Aorta (tissue), 5 donors: Measurements from ENCODE around the gene KCTD10. TPM values are rescaled to one million over a fixed set of nuclear protein-coding genes. Genes with fewer than 3 reads are reported as not detected.

ENCODE experiments used
- ATAC-seq: fragments of 200-7000 bp; cut with Tn5 transposase; one replicate; pipeline ENCODE4 v1.9.1; 2022; ENCODE audit warnings: moderate library complexity; ENCODE audit not compliant: low FRiP score
- DNase-seq, 2 donors: peaks; one replicate each; pipeline ENCODE4 v3.0.0-alpha.2; 2020
- H3K27ac ChIP-seq, 2 donors: one replicate each; pipeline ENCODE4 v1.5.1; 2013; ENCODE audit warnings: low read length in 2 of 2, mild to moderate bottlenecking in 2 of 2, moderate library complexity in 2 of 2, control low read depth in 1 of 2, inconsistent platforms in 1 of 2, low read depth in 1 of 2
- H3K27me3 ChIP-seq, 2 donors: one replicate each; pipeline ENCODE4 v1.6.1; 2013; ENCODE audit warnings: control low read depth in 1 of 2, low read length in 1 of 2, mild to moderate bottlenecking in 1 of 2, moderate library complexity in 1 of 2; ENCODE audit not compliant: insufficient read depth in 2 of 2, control insufficient read depth in 1 of 2
- H3K36me3 ChIP-seq, 2 donors: one replicate each; pipeline ENCODE4 v1.6.1; 2013; ENCODE audit warnings: control low read depth in 1 of 2, low read length in 1 of 2, mild to moderate bottlenecking in 1 of 2; ENCODE audit not compliant: insufficient read depth in 2 of 2, control insufficient read depth in 1 of 2
- H3K4me1 ChIP-seq, 2 donors: one replicate each; pipeline ENCODE4 v1.6.1; 2013; ENCODE audit warnings: low read length in 2 of 2, control low read depth in 1 of 2, mild to moderate bottlenecking in 1 of 2, moderate library complexity in 1 of 2; ENCODE audit not compliant: insufficient read depth in 2 of 2, control insufficient read depth in 1 of 2
- H3K4me3 ChIP-seq, 2 donors: one replicate each; pipeline ENCODE4 v1.5.1; 2013; ENCODE audit warnings: low read length in 2 of 2, control low read depth in 1 of 2, mild to moderate bottlenecking in 1 of 2
- H3K9me3 ChIP-seq: one replicate; pipeline ENCODE4 v1.6.1; 2013; ENCODE audit warnings: mild to moderate bottlenecking, low read length; ENCODE audit not compliant: control insufficient read depth
- WGBS, 2 donors: extraction: QIAGEN DNeasy Blood & Tissue Kit; methylation state at CpG; one replicate each; pipeline ENCODE4 v1.1.7; 2013; 5-methylcytosine and 5-hydroxymethylcytosine counted together
- intact Hi-C, 2 donors: fragments of 100-400 bp; cut with DNase I; formaldehyde crosslinking; loops; one replicate each; pipeline versions ENCODE4 v1.14.2 to v1.15.0; 2022
- polyA plus RNA-seq, 2 donors: library from polyadenylated mRNA; stranded (reverse); fragments of 200-250 nt; gene quantifications; one replicate each; pipeline ENCODE4 v1.2.3, GENCODE V29; 2013
- total RNA-seq, 2 donors: library from RNA; stranded (reverse); fragmentation: NEBNext Ultra II Directional; extraction: Animal tissue kit (Norgen Biotek cat#: 25700); gene quantifications; one replicate each; pipeline ENCODE4 v1.2.1, GENCODE V29; 2021
- donor health status: healthy with polysubstance abuse.
- donor health status: Bipolar disorder and iron deficiency.
- donor health status: DM: no; HTN: no; CAD: no.
- donor health status: DM: no; HTN: no; CAD: no.
- donor health status: DM: yes; HTN: yes; CAD: no.

Gene KCTD10
- total and polyA plus RNA-seq, 4 donors = 79.7 to 199 (median 164) TPM

DNA sequence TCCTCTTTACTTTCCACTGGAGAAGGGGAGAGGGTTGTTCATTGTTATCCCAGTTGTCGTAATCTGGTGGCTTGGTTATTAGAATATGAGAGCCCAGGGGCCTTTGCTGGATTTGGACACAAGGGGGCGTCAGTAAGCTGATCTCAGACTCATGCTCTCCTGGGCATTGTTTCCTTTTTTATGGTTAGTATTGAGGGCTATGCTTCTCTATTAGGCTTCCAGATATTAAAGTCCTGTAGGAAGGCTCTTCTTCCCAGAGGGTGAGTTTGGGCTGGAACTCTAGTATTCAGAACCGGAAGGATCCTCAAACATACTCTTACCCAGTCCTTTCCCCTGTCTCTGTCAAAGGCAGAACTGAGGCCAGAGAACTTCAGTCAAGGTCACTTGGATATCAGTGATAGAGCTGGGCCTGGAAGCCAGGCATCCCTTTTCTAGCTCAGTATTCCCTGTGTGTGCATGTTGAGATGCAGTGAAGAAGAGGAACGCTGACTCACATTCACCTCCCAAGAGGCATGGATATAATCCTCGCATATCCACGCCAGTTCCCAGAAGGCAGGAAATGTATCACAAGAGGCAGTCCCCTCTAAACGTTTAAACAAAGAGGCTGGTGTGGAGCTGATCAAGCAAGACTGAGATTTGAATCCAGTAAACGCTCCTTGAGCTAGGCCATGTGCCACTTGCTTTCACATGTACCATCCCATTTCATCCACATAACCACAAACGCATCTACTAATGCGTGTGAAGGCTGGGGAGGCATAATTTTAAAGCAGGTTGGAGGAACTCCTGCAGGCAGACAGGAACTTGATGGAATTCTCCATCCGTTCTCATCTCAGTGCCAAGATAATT is 41.9 kb upstream of the KCTD10 start:
- DNase-seq (no peak), ATAC-seq (no peak)
- H3K4me1 ChIP-seq = no peaks in the 10 kb centered on the region
- no peak overlapping the region for H3K4me3 ChIP-seq
- H3K36me3 ChIP-seq = peaks cover 0 to 29% of the 10 kb centered on the region in 2 donors
- WGBS, 2 donors = 65 to 66% methylated on average over 11 of the region's 11 CpGs
- no peak overlapping the region for H3K27ac ChIP-seq
- no peaks in the 10 kb centered on the region for H3K9me3 ChIP-seq
- intact Hi-C loops = no loop called here
- no peaks in the 10 kb centered on the region for H3K27me3 ChIP-seq

DNA sequence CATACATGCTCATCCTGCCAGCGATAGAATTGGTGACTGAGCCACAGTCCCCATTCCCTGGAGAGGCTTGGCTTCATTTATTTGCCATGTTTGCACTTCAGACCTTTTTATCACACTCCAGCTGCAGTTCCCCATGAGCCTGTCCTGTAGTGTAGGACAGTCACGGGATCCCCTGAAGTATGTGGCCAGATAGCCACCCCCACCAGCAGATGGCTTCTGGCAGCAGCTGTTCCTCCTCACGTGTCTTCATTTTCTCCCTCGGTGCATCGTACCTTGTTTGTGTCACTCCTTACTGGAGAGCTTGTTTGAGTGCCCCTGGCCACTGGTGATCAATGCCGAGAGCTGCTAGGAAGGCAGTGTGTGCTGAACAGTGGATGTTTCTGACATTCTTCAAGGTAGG is 40.5 kb upstream of the KCTD10 start:
- Histone ChIP-seq H3K9me3 (no peaks in the 10 kb centered on the region), H3K4me1 (no peaks in the 10 kb centered on the region), H3K4me3 (no peak overlapping the region), H3K27me3 (no peaks in the 10 kb centered on the region), H3K36me3 (peaks cover 0 to 29% of the 10 kb centered on the region in 2 donors), H3K27ac (no peak overlapping the region)
- intact Hi-C loops = no loop called here
- DNase-seq (no peak), ATAC-seq (no peak)
- 80 to 81% methylated on average over 6 of the region's 6 CpGs for WGBS, 2 donors

DNA sequence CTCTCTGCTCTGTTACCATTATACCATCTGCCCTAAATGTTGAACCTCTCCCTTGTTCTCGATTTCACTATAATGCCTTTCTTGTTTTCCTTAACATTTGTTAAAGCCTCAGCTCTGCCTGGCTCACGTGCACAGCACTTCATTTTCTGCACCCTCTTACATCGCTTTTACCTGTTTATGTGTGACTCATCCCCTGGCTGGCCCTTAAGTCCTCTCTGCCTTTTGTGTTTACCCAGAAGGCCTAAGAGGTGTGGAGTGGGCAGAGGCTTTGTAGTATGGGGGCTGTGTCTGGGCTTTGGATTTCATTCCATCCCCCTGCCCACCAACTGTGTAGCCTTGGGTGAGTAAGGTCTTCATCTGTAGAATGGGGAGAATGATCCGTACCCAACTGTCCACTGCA is 36.9 kb upstream of the KCTD10 start:
- H3K9me3 ChIP-seq = no peaks in the 10 kb centered on the region
- H3K27ac ChIP-seq = no peak overlapping the region
- intact Hi-C loops = no loop called here

DNA sequence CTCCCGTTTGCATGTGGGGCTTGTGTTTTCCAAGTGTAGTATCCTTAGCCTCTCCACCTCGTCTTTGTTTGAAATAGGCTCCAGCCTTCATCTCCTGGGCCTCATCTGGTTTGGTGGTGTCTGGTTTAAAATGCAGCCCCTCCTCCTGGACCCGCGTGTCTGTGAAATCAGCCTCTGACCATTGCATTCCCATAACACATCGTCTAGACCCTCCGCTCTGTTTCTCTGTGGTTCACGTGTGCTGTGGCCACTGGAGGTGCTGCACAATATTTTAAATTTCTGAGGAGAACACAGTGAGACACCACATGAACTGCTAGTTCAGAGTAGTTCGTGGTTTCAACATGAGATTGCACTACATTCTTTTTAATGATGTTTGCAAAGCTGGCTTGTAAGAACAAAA is 36.0 kb upstream of the KCTD10 start:
- intact Hi-C loops = no loop called here
- Histone ChIP-seq H3K27ac (no peak overlapping the region), H3K36me3 (peaks cover 4 to 19% of the 10 kb centered on the region in 2 donors), H3K27me3 (no peaks in the 10 kb centered on the region), H3K4me1 (no peaks in the 10 kb centered on the region), H3K4me3 (no peak overlapping the region), H3K9me3 (no peaks in the 10 kb centered on the region)
- 60 to 61% methylated on average over 8 of the region's 8 CpGs for WGBS, 2 donors
- ATAC-seq = no peak
- no peak for DNase-seq

More for the DNA sequence above, 36.9 kb upstream of the KCTD10 start:
- Histone ChIP-seq H3K27me3 (no peaks in the 10 kb centered on the region), H3K36me3 (peaks cover 4 to 19% of the 10 kb centered on the region in 2 donors), H3K4me1 (no peaks in the 10 kb centered on the region), H3K4me3 (no peak overlapping the region)
- WGBS, 2 donors = 86 to 87% methylated on average over 4 of the region's 4 CpGs
- DNase-seq (no peak), ATAC-seq (no peak)

DNA sequence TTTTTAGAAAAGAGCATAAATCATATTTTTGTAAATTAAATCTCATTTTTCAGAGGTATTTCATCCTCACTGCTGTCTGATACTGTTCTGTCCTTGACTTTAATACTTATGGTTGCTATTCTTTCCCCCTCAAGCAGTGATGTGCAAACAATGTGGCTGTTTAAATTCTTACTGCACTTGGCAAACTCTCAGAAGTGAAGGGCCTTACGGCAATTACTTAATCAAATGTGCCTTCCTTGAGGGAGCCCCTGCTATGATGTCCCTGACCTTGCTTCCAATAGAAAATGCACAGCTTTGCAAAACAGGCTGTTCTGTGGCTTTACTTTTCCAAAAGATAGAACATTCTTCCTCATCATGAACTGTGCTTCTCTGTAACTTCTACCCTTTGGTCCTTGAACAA is 35.5 kb upstream of the KCTD10 start:
- no peaks in the 10 kb centered on the region for H3K9me3 ChIP-seq
- H3K27ac ChIP-seq = no peak overlapping the region
- no peak overlapping the region for H3K4me3 ChIP-seq
- ATAC-seq (no peak), DNase-seq (no peak)
- H3K4me1 ChIP-seq = no peaks in the 10 kb centered on the region
- WGBS, 2 donors = 80 to 84% methylated on average over 1 of the region's 1 CpG
- H3K27me3 ChIP-seq = no peaks in the 10 kb centered on the region
- H3K36me3 ChIP-seq = peaks cover 4 to 22% of the 10 kb centered on the region in 2 donors
- intact Hi-C loops = no loop called here

DNA sequence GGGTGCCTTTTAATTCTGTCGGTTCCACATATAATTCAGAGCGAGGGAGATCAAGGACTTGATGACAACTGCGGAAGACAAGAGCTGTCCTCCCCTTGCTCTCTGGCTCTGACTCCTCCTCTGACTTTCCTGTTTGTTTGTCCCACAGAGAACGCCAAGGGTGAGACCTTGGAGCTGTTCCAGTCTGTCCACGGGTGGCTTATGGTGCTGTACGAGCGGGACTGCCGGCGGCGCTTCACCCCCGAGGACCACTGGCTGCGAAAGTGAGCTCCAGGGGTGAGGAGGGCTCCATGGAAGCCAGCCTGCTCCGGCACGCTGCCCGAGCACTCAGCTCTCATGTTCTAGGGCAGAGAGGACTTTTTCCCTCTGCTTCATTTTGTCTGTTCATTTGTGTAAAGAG is 33.1 kb upstream of the KCTD10 start:
- intact Hi-C loops = no loop called here
- H3K4me3 ChIP-seq = no peak overlapping the region
- H3K27ac ChIP-seq = no peak overlapping the region
- H3K27me3 ChIP-seq = no peaks in the 10 kb centered on the region
- 90 to 93% methylated on average over 15 of the region's 15 CpGs for WGBS, 2 donors
- H3K4me1 ChIP-seq = no peaks in the 10 kb centered on the region
- no peak for ATAC-seq
- no peaks in the 10 kb centered on the region for H3K9me3 ChIP-seq
- peaks cover 4 to 18% of the 10 kb centered on the region in 2 donors for H3K36me3 ChIP-seq
- no peak for DNase-seq

DNA sequence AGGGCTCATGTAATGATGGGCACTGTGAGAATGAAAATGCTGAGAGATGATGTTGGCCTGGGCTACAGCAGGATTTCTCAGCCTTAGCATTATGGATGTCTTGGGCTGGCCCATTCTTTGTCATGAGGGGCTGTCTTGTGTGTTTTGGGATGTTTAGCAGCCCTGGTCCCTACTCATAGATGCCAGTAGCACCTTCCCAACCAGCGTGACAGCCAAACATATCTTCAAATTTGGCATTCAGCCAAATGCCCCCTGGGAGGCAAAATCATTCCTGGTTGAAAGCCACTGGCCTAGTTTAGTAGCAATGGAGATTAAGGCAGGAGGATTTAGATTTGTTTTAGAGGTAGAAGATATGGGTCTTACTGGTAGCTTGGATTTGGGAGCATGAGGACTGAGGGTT is 27.0 kb upstream of the KCTD10 start:
- no peak overlapping the region for H3K27ac ChIP-seq
- no peak for DNase-seq
- 30 to 36% methylated on average over 1 of the region's 1 CpG for WGBS, 2 donors
- H3K4me3 ChIP-seq = no peak overlapping the region
- intact Hi-C loops = no loop called here
- no peaks in the 10 kb centered on the region for H3K27me3 ChIP-seq
- no peaks in the 10 kb centered on the region for H3K4me1 ChIP-seq
- no peak for ATAC-seq
- H3K9me3 ChIP-seq = no peaks in the 10 kb centered on the region
- peaks cover 3 to 21% of the 10 kb centered on the region in 2 donors for H3K36me3 ChIP-seq

DNA sequence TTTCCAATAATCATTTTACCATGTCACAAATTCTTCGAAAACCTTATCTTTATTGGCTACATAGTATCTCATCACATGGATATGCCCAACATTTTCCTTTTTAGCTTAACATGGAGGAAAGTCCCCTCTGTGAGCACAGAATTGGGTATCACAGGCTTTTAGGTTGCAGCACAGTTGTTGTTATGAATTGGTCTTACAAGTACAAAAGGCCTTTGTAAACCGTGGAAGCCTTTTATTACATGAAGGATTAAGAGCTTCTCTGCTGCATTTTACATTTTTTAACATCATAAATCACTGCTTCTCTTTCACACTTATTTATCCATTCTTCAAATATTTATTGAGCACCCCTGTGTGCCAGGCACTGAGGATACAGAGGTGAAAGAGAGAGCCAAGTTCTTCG is 26.5 kb upstream of the KCTD10 start:
- no peak for DNase-seq
- peaks cover 6 to 21% of the 10 kb centered on the region in 2 donors for H3K36me3 ChIP-seq
- WGBS, 2 donors = 80 to 86% methylated on average over 3 of the region's 3 CpGs
- no peak overlapping the region for H3K27ac ChIP-seq
- intact Hi-C loops = no loop called here
- H3K9me3 ChIP-seq = no peaks in the 10 kb centered on the region
- no peak overlapping the region for H3K4me3 ChIP-seq
- H3K27me3 ChIP-seq = no peaks in the 10 kb centered on the region
- no peak for ATAC-seq
- no peaks in the 10 kb centered on the region for H3K4me1 ChIP-seq

DNA sequence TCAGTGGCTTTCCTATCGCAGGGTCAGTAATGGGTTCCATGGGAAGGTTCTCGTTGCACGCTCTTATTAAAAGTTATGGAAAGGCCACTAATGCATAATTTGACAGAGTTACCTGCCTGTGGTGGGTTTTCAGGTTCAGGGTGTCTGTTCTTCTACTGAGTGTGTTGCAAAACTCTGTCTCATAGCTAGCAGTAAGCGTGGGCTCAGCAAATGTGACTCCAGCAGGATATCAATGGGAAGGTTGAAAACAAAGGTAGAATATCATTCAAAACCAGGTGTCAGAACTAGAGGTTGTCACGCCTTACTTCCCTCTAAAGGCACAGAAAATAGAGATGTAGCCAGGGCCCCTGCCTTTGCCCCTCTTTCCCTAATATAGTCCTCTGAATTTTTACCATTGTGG is 25.2 kb upstream of the KCTD10 start:
- H3K9me3 ChIP-seq = no peaks in the 10 kb centered on the region
- WGBS, 2 donors = 95 to 97% methylated on average over 5 of the region's 5 CpGs
- H3K4me3 ChIP-seq = no peak overlapping the region
- no peaks in the 10 kb centered on the region for H3K27me3 ChIP-seq
- no peak for ATAC-seq
- peaks cover 11 to 16% of the 10 kb centered on the region in 2 donors for H3K36me3 ChIP-seq
- intact Hi-C loops = no loop called here
- H3K4me1 ChIP-seq = no peaks in the 10 kb centered on the region
- H3K27ac ChIP-seq = no peak overlapping the region
- no peak for DNase-seq
